Measurements from ENCODE around the gene PCDHGC5.

The PCDHGC5 gene

DNA sequence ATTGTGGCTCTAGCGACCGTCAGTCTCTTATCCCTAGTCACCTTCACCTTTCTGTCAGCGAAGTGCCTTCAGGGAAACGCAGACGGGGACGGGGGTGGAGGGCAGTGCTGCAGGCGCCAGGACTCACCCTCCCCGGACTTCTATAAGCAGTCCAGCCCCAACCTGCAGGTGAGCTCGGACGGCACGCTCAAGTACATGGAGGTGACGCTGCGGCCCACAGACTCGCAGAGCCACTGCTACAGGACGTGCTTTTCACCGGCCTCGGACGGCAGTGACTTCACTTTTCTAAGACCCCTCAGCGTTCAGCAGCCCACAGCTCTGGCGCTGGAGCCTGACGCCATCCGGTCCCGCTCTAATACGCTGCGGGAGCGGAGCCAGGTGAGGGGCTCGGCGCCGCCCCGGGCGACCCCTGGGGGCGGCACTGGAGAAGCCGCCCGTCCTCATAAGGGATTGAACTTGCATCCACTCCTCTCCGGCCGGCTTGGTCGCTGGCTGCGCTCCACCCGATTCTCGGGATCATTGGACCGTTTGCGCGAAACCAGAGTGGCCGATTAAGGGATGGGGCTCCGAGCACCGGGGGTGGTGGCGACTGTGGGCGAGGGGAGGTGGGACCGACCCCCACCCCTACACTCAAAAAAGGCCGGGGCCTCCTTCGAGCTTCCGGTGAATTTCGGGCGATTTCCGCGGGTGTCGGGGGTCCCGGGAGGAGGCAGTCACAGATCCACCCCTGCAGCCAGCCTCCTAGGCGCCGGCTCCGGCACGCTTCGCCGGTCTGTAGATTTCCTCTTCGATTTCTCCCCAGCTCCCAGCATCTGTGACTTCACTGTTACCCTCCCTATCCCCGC is 2.7 kb downstream of the PCDHGC5 start:
- DNase-seq (ENCODE audit: insufficient read length, low spot score) = no peak
- FAIRE-seq = no peak
- no peak for TF ChIP-seq CTCF (IDR thresholded peaks at IDR 0.05; ENCODE audit: insufficient read depth, missing control alignments)

- FAIRE-seq = no peak
- no peak for TF ChIP-seq CTCF (IDR thresholded peaks at IDR 0.05; ENCODE audit: insufficient read depth, missing control alignments)
- no peak for DNase-seq (ENCODE audit: insufficient read length, low spot score)
Observed at GRCh38 chr5:141492168-141492885, 3.4 kb downstream of the PCDHGC5 start.

- DNase-seq (ENCODE audit: insufficient read length, low spot score) (no peak), FAIRE-seq (no peak)
- no peak for TF ChIP-seq CTCF (IDR thresholded peaks at IDR 0.05; ENCODE audit: insufficient read depth, missing control alignments)
Observed at GRCh38 chr5:141493500-141494422, 4.9 kb downstream of the PCDHGC5 start.

DNA sequence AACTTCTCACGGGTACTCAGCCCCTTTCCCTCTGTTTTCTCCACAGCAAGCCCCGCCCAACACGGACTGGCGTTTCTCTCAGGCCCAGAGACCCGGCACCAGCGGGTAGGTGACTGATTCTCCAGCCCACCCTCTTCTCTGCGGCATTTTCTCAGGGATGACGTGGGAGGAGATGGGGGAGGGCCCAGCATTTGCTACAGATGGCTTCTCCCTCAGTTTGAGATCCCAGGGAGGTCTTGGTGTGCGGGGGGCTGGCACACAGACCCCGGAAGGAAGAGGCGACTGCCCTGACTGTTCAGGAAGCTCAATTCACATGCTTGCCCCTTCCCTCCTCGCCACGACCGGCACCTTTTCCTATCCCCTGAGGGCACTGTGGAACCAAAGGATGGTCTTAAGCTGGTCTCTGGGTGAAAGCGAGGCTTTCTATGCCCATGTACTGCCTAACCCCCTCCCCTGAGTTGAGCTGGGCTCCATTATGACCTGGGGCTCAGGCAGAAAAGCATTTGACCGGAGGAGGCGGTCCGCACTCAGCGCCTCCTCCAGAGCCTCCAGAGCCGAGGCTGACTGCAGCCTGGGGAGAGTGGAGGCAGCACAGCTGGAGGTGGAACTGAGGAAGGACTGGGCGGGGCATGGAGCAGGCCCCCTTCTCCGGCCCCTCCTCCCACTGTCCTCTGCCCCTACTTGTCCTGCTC is 6.0 kb downstream of the PCDHGC5 start:
- no peak for FAIRE-seq
- no peak for DNase-seq (ENCODE audit: insufficient read length, low spot score)
- TF ChIP-seq CTCF (IDR thresholded peaks at IDR 0.05; ENCODE audit: insufficient read depth, missing control alignments) = no peak

GRCh38 chr5:141495453-141495811 is 6.6 kb downstream of the PCDHGC5 start:
- no peak for TF ChIP-seq CTCF (IDR thresholded peaks at IDR 0.05; ENCODE audit: insufficient read depth, missing control alignments)
- DNase-seq (ENCODE audit: insufficient read length, low spot score) (no peak), FAIRE-seq (no peak)

GRCh38 chr5:141496038-141496437 is 7.2 kb downstream of the PCDHGC5 start:
- DNase-seq (ENCODE audit: insufficient read length, low spot score) = no peak
- FAIRE-seq = no peak
- TF ChIP-seq CTCF (IDR thresholded peaks at IDR 0.05; ENCODE audit: insufficient read depth, missing control alignments) = no peak

Measured in D721Med (cell line).